Smooth muscle cell (in vitro differentiated cells): ENCODE data around the gene TNRC6A. TPM values are rescaled to one million over a fixed set of nuclear protein-coding genes. Genes with fewer than 3 reads are reported as not detected.

ENCODE experiments used
- DNase-seq: peaks from one replicate; lab custom pipeline; 2025; ENCODE audit not compliant: unreplicated experiment; lab: John Stamatoyannopoulos, UW
- H2AFZ ChIP-seq: fragments of 200-600 bp; sonication (generic); 2 replicates; pipeline ENCODE4 v1.6.0; 2016; ENCODE audit warnings: antibody characterized with exemption, low read depth, mild to moderate bottlenecking
- H3F3A ChIP-seq: fragments of 200-600 bp; sonication (generic); 2 replicates; pipeline ENCODE4 v1.6.0; 2017; ENCODE audit warnings: antibody characterized with exemption, low read depth
- H3K27ac ChIP-seq: fragments of 200-600 bp; sonication (generic); 2 replicates; pipeline ENCODE4 v1.5.1; 2016; ENCODE audit warnings: low read depth, mild to moderate bottlenecking
- H3K27me3 ChIP-seq: fragments of 200-600 bp; sonication (generic); 2 replicates; pipeline ENCODE4 v1.6.1; 2016; ENCODE audit warnings: low read depth, mild to moderate bottlenecking
- H3K36me3 ChIP-seq: fragments of 200-600 bp; sonication (generic); 2 replicates; pipeline ENCODE4 v1.5.1; 2016; ENCODE audit warnings: low read depth
- H3K4me1 ChIP-seq: fragments of 200-600 bp; sonication (generic); 2 replicates; pipeline ENCODE4 v1.5.1; 2016; ENCODE audit warnings: low read depth
- H3K4me2 ChIP-seq: fragments of 200-600 bp; sonication (generic); 2 replicates; pipeline ENCODE4 v1.6.0; 2016; ENCODE audit warnings: mild to moderate bottlenecking
- H3K4me3 ChIP-seq: fragments of 200-600 bp; sonication (generic); 2 replicates; pipeline ENCODE4 v1.5.1; 2016; ENCODE audit warnings: mild to moderate bottlenecking
- H3K79me2 ChIP-seq: fragments of 200-600 bp; sonication (generic); 2 replicates; pipeline ENCODE4 v1.6.0; 2016; ENCODE audit warnings: low read depth, mild to moderate bottlenecking
- H3K9ac ChIP-seq: fragments of 200-600 bp; sonication (generic); 2 replicates; pipeline ENCODE4 v1.6.0; 2016; ENCODE audit warnings: low read depth
- H3K9me3 ChIP-seq: fragments of 200-600 bp; sonication (generic); replicated peaks from 2 replicates; pipeline ENCODE4 v1.5.1; 2016; ENCODE audit warnings: low read depth
- H4K20me1 ChIP-seq: fragments of 200-600 bp; sonication (generic); 2 replicates; pipeline ENCODE4 v1.6.0; 2016; ENCODE audit warnings: low read depth
- WGBS: methylation state at CpG from one replicate; pipeline ENCODE4 v1.1.7; 2016; ENCODE audit warnings: low lambda C conversion rate; 5-methylcytosine and 5-hydroxymethylcytosine counted together
- polyA plus RNA-seq: library from polyadenylated mRNA; unstranded; fragments of >200 nt; fragmentation: Nextera tagmentation; extraction: Ambion mirVana; gene quantifications from 2 replicates; pipeline ENCODE4 v1.2.1, GENCODE V29; 2016
- total RNA-seq: library from RNA; depleted of rRNA; stranded (reverse); fragments of >200 nt; gene quantifications from 2 replicates; pipeline ENCODE4 v1.2.3, GENCODE V29; 2014
- TF ChIP-seq, protein P1 (sequence below): fragments of 200-600 bp; sonication (generic); IDR thresholded peaks from 2 replicates; pipeline ENCODE4 v1.5.1; 2017; ENCODE audit warnings: borderline replicate concordance, mild to moderate bottlenecking, antibody characterized with exemption; ENCODE audit not compliant: insufficient read depth, poor library complexity, severe bottlenecking

TNRC6A gene
- total and polyA plus RNA-seq, 2 experiments from 2014 or later = 14.6 to 30.3 TPM

DNA sequence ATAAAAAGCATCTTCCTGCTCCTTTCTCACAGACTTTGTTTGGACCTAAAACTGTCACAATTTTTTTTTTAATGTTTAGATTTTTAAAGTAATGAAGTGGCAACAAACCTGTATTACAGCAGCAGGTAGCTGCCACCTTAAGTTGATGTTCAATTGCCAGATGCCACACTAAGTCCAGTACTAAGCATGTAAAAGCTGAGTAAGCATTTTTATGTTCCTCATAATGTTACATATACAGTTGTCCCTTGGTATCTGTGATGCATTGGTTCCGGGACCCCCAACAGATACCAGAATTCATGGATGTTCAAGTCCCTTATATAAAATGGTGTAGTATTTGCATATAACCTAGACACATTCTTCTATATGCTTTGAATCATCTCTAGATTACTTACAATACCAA lies 45.1 kb downstream of the TNRC6A start:
- no peaks in the 10 kb centered on the region for H3K27me3 ChIP-seq
- no peak overlapping the region for H3K4me3 ChIP-seq
- DNase-seq = no peak
- no peak overlapping the region for H3K4me2 ChIP-seq
- TF ChIP-seq, protein P1, sequence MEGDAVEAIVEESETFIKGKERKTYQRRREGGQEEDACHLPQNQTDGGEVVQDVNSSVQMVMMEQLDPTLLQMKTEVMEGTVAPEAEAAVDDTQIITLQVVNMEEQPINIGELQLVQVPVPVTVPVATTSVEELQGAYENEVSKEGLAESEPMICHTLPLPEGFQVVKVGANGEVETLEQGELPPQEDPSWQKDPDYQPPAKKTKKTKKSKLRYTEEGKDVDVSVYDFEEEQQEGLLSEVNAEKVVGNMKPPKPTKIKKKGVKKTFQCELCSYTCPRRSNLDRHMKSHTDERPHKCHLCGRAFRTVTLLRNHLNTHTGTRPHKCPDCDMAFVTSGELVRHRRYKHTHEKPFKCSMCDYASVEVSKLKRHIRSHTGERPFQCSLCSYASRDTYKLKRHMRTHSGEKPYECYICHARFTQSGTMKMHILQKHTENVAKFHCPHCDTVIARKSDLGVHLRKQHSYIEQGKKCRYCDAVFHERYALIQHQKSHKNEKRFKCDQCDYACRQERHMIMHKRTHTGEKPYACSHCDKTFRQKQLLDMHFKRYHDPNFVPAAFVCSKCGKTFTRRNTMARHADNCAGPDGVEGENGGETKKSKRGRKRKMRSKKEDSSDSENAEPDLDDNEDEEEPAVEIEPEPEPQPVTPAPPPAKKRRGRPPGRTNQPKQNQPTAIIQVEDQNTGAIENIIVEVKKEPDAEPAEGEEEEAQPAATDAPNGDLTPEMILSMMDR = no peak
- H3K27ac ChIP-seq = no peak overlapping the region
- H3K79me2 ChIP-seq = peaks cover 50% of the 10 kb centered on the region
- peaks cover 2% of the 10 kb centered on the region for H3F3A ChIP-seq
- peaks cover 84% of the 10 kb centered on the region for H4K20me1 ChIP-seq
- H3K36me3 ChIP-seq = peaks cover 12% of the 10 kb centered on the region
- no peak overlapping the region for H3K9ac ChIP-seq
- WGBS = 100% methylated on average over 1 of the region's 1 CpG
- H3K4me1 ChIP-seq = peaks cover 2% of the 10 kb centered on the region
- H2AFZ ChIP-seq = no peak overlapping the region
- H3K9me3 ChIP-seq = no peaks in the 10 kb centered on the region

DNA sequence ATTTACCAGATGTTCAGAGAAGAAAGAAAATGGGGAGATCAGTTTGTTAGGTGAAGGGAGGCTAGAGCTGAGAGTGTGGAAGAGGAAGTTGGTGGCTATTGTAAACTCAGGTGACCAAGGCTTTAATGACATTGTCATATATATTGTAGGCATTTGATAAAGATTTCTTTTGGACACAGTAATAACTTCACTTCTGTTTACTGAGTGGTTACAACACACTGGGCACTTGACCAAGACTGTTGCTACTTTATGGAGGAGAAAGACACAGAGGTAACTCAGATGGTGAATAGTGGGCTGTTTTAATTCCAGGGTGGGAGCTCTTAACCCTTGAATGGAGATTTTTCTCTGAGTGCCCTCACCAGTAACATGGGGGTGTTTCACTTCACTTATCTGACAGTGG lies 46.0 kb downstream of the TNRC6A start:
- H3K79me2 ChIP-seq = peaks cover 55% of the 10 kb centered on the region
- H3K9ac ChIP-seq = no peak overlapping the region
- H3K4me1 ChIP-seq = no peaks in the 10 kb centered on the region
- H2AFZ ChIP-seq = no peak overlapping the region
- peaks cover 82% of the 10 kb centered on the region for H4K20me1 ChIP-seq
- no peak overlapping the region for H3K4me2 ChIP-seq
- no peak overlapping the region for H3K27ac ChIP-seq
- H3K36me3 ChIP-seq = peaks cover 21% of the 10 kb centered on the region
- no peaks in the 10 kb centered on the region for H3K27me3 ChIP-seq
- no peak overlapping the region for H3K4me3 ChIP-seq
- TF ChIP-seq, protein P1 = no peak
- H3F3A ChIP-seq = no peaks in the 10 kb centered on the region
- H3K9me3 ChIP-seq = no peaks in the 10 kb centered on the region
- no peak for DNase-seq

DNA sequence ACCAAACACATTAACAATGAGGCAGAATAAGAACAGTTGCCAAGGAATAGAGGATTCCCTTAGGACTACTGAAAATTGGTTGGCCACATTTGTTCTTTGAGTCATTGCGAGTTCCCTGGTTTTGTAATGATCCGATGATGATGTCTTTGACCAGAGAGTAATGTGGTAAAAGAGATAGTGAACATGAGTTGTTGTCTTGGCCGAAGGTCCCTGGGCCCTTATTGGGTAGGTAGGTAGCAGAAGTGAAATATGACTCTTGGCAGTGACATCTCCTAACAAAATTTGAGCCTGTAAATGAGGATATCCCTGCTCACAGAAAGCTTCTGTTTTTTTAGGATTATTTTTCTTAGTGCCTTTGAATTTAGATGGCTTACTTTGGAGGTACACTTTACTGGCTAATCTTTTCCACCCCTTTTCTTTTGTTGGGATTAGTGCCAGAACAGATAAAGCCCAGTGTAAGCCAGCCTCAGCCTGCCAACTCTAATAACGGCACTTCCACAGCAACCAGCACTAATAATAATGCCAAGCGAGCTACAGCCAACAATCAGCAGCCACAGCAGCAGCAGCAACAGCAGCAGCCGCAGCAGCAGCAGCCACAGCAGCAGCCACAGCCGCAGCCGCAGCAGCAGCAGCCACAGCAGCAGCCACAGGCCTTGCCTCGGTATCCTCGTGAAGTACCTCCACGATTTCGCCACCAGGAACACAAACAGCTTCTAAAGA lies 47.2 kb downstream of the TNRC6A start:
- H3K27ac ChIP-seq = no peak overlapping the region

More for the DNA sequence above, 47.2 kb downstream of the TNRC6A start:
- Histone ChIP-seq H2AFZ (no peak overlapping the region), H3K9ac (no peak overlapping the region), H3K4me1 (no peaks in the 10 kb centered on the region), H3F3A (no peaks in the 10 kb centered on the region), H3K4me3 (no peak overlapping the region), H3K79me2 (peaks cover 56% of the 10 kb centered on the region), H3K27me3 (no peaks in the 10 kb centered on the region), H3K9me3 (no peaks in the 10 kb centered on the region), H3K4me2 (no peak overlapping the region), H4K20me1 (peaks cover 72% of the 10 kb centered on the region), H3K36me3 (peaks cover 21% of the 10 kb centered on the region)
- TF ChIP-seq, protein P1 = no peak
- 95% methylated on average over 12 of the region's 12 CpGs for WGBS
- no peak for DNase-seq
